ENCODE data around the gene RIC8A.

- no peak for TF ChIP-seq CTCF (IDR thresholded peaks at IDR 0.05)
- TF ChIP-seq EHMT2 (IDR thresholded peaks at IDR 0.05; ENCODE audit: low read depth): no peak
- TF ChIP-seq POLR2A (IDR thresholded peaks at IDR 0.05; ENCODE audit: low read length): no peak
- TF ChIP-seq CEBPB (IDR thresholded peaks at IDR 0.05): no peak
- TF ChIP-seq TP53 (CRISPR knock-in tag; IDR thresholded peaks at IDR 0.05): no peak
- TF ChIP-seq, protein P1, sequence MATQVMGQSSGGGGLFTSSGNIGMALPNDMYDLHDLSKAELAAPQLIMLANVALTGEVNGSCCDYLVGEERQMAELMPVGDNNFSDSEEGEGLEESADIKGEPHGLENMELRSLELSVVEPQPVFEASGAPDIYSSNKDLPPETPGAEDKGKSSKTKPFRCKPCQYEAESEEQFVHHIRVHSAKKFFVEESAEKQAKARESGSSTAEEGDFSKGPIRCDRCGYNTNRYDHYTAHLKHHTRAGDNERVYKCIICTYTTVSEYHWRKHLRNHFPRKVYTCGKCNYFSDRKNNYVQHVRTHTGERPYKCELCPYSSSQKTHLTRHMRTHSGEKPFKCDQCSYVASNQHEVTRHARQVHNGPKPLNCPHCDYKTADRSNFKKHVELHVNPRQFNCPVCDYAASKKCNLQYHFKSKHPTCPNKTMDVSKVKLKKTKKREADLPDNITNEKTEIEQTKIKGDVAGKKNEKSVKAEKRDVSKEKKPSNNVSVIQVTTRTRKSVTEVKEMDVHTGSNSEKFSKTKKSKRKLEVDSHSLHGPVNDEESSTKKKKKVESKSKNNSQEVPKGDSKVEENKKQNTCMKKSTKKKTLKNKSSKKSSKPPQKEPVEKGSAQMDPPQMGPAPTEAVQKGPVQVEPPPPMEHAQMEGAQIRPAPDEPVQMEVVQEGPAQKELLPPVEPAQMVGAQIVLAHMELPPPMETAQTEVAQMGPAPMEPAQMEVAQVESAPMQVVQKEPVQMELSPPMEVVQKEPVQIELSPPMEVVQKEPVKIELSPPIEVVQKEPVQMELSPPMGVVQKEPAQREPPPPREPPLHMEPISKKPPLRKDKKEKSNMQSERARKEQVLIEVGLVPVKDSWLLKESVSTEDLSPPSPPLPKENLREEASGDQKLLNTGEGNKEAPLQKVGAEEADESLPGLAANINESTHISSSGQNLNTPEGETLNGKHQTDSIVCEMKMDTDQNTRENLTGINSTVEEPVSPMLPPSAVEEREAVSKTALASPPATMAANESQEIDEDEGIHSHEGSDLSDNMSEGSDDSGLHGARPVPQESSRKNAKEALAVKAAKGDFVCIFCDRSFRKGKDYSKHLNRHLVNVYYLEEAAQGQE (IDR thresholded peaks at IDR 0.05): no peak
- TF ChIP-seq RNF2 (IDR thresholded peaks at IDR 0.05; ENCODE audit: borderline replicate concordance, low read depth): no peak
- no peak for TF ChIP-seq MAX (IDR thresholded peaks at IDR 0.05)
- TF ChIP-seq ESRRA (IDR thresholded peaks at IDR 0.05; ENCODE audit: borderline replicate concordance, low read length): no peak
- TF ChIP-seq RAD21 (conservative IDR thresholded peaks at IDR 0.05 in 1 of 2, IDR thresholded peaks at IDR 0.05 in 1 of 2): no peak
- TF ChIP-seq HEYL (CRISPR knock-in tag; IDR thresholded peaks at IDR 0.05): no peak
- TF ChIP-seq HOXA7 (CRISPR knock-in tag; IDR thresholded peaks at IDR 0.05): no peak
- TF ChIP-seq, protein P2, sequence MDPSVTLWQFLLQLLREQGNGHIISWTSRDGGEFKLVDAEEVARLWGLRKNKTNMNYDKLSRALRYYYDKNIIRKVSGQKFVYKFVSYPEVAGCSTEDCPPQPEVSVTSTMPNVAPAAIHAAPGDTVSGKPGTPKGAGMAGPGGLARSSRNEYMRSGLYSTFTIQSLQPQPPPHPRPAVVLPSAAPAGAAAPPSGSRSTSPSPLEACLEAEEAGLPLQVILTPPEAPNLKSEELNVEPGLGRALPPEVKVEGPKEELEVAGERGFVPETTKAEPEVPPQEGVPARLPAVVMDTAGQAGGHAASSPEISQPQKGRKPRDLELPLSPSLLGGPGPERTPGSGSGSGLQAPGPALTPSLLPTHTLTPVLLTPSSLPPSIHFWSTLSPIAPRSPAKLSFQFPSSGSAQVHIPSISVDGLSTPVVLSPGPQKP (IDR thresholded peaks at IDR 0.05; ENCODE audit: low read depth, low read length): no peak
Measured at GRCh38 chr11:214083-214482, 6.6 kb downstream of the RIC8A start.

Measured in A549 (cell line).